ENCODE data around the gene BCL7A.

The BCL7A gene

DNA sequence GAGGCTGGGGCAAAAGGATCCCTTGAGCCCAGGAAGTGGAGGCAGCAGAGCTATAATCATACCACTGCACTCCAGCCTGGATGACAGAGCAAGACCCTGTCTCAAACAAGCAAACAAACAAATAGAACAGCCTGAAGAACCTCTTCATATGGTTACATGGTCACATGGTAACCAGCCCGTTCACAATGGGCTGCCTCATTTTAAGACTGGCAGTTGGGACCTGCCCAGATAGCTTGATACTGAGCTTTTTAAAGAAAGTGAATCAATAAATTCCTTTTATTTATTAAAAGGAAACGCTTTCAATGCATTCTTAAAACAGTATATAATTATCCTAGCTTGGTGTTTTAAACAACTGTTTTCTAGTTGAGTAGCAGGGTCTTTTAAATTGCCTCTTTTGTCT is 67.4 kb downstream of the BCL7A start:
- no peak for DNase-seq (ENCODE audit: low spot score in 2 of 2)
- Mint-ChIP-seq H3K36me3 (peaks cover 14% of the 10 kb centered on the region), H3K9me3 (no peaks in the 10 kb centered on the region), H3K4me3 (no peak overlapping the region), H3K4me1 (peaks cover 33% of the 10 kb centered on the region), H3K27me3 (no peaks in the 10 kb centered on the region), H3K27ac (no peak overlapping the region)
- no peak for ATAC-seq (ENCODE audit: low read depth)

DNA sequence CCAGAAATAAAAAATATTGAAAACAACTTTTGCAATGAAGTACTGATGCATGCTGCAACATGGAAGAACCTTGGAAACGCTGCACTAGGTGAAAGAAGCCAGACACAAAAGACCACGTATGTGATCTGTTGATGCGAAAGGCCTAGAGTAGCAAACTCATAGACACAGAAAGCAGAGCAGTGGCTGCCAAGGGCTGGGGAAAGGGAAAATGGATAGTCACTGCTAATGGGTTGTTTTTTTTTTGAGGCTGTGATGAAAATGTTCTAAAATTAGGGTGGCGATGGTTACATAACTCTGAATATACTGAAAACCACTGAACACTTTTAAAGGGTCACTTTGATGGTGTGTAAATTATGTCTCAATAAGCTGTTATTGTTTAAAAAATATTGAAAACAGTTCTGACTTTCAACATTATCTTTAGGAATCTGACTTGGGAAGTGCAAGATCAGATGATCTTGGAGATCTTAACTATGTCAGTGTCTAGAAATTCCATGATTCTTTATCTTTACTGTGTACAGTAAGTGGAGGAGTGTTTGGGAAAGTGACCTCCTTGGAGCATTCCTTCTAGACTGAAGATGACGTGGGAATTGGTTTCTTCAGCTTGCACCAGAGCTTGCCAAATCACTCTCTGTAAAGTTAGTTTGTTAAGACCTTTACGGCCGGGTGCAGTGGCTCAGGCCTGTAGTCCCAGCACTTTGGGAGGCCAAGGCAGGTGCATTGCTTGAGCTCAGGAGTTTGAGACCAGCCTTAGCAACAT is 69.3 kb downstream of the BCL7A start:
- DNase-seq (ENCODE audit: low spot score in 2 of 2), result no peak
- Mint-ChIP-seq H3K4me1 (peaks cover 26% of the 10 kb centered on the region), H3K9me3 (no peaks in the 10 kb centered on the region), H3K4me3 (no peak overlapping the region), H3K27ac (no peak overlapping the region), H3K27me3 (no peaks in the 10 kb centered on the region), H3K36me3 (peaks cover 9% of the 10 kb centered on the region)
- ATAC-seq (ENCODE audit: low read depth), result no peak

DNA sequence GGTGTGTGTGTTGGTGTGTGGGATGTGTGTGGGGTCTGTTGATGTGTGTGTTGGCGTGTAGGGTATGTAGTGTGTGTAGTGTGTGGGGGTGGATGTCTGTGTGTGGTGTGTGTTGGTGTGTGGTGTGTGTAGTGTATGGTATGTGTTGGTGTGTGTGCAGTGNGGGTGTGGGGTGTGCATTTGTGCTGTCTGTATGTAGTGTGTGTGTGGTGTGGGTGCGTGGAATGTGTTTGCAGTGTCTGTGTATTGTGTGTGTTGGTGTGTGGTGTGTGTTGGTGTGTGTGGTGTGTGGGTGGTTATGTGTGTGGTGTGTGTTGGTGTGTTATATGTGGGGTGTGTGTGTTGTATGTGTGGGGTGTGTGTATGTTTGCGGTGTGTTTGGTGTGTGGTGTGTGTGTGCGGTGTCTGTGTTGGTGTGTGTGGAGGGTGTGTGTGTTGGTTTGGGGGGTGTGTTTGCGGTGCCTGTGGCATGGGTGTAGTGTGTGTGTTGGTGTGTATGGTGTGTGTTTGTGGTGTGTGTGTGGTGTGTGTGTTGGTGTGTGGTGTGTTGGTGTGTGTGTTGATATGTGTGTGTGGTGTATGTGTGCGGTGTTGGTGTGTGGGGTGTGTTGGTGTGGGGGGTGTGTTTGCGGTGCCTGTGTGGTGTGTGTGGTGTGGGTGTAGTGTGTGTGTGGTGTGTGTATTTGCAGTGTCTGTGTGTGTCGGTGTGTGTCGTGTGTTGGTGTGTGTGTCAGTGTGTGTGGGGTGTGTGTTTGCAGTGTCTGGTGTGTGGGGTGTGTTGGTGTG is 71.6 kb downstream of the BCL7A start:
- ATAC-seq (ENCODE audit: low read depth) (no peak), DNase-seq (ENCODE audit: low spot score in 2 of 2) (no peak)
- peaks cover 7% of the 10 kb centered on the region for H3K36me3 Mint-ChIP-seq
- no peaks in the 10 kb centered on the region for H3K9me3 Mint-ChIP-seq
- H3K27me3 Mint-ChIP-seq, result no peaks in the 10 kb centered on the region
- peaks cover 21% of the 10 kb centered on the region for H3K4me1 Mint-ChIP-seq
- H3K4me3 Mint-ChIP-seq, result no peak overlapping the region
- H3K27ac Mint-ChIP-seq, result no peak overlapping the region

DNA sequence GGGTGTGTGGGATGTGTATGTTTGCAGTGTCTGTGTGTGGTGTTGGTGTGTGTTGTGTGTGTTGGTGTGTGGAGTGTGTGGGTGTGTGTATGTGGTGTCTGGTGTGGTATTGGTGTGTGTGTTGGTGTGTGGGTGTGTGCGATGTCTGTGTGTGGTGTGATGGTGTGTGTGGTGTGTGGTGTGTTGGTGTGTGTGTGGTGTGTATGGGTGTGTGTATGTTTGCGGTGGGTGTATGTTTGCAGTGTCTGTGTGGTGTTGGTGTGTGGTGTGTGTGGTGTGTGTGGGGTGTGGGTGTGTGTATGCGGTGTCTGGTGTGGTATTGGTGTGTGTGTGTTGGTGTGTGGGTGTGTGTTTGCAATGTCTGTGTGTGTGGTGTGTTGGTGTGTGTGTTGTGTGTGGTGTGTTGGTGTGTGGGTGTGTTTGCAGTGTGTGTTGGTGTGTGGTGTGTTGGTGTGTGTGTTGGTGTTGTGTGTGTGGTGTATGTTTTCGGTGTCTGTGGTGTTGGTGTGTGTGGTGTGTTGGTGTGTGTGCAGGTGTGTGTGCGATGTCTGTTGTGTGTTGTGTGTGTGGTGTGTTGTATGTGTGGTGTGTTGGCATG is 72.6 kb downstream of the BCL7A start:
- H3K27ac Mint-ChIP-seq, result no peak overlapping the region
- DNase-seq (ENCODE audit: low spot score in 2 of 2), result no peak
- H3K4me3 Mint-ChIP-seq, result no peak overlapping the region
- H3K36me3 Mint-ChIP-seq, result peaks cover 6% of the 10 kb centered on the region
- H3K9me3 Mint-ChIP-seq, result no peaks in the 10 kb centered on the region
- ATAC-seq (ENCODE audit: low read depth), result no peak
- peaks cover 25% of the 10 kb centered on the region for H3K4me1 Mint-ChIP-seq
- H3K27me3 Mint-ChIP-seq, result no peaks in the 10 kb centered on the region

DNA sequence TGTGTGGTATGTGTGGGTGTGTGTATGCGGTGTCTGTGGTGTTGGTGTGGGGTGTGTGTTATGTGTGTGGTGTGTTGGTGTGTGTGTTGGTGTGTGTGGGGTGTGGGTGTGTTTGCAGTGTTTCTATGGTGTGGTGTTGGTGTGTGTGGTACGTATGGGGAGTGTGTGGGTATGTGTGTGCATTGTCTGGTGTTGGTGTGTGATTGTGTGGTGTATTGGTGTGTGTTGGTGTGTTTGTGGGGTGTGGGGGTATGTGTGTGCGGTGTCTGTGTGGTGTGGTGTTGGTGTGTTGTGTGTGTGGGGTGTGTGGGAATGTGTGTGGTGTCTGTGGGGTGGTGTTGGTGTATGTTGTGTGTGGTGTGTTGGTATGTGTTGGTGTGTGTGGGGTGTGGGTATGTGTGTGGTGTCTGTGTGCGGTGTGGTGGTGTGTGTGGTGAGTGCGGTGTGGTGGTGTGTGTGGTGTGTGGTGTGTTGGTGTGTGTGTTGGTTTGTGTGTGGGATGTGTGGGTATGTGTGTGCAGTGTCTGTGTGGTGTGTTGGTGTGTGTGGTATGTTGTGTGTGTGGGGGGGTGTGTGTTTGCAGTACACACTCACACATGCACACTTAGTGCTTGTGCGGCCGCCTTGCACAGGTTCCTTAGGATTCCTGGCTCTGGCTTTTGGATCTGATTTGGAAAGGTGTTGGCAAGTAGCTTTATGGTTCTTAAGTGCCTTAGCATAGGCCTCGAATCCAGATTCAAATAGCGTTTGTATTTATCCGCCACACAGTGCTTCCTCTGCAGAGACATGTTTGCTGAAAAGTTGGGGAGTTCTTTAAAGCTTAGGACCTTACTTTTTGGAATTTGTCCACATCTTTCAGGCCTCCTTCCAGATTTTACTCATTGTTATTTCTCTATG is 73.3 kb downstream of the BCL7A start:
- DNase-seq (ENCODE audit: low spot score in 2 of 2) (no peak), ATAC-seq (ENCODE audit: low read depth) (no peak)
- Mint-ChIP-seq H3K4me3 (no peak overlapping the region), H3K27me3 (no peaks in the 10 kb centered on the region), H3K4me1 (peaks cover 26% of the 10 kb centered on the region), H3K36me3 (peaks cover 6% of the 10 kb centered on the region), H3K27ac (no peak overlapping the region), H3K9me3 (no peaks in the 10 kb centered on the region)

DNA sequence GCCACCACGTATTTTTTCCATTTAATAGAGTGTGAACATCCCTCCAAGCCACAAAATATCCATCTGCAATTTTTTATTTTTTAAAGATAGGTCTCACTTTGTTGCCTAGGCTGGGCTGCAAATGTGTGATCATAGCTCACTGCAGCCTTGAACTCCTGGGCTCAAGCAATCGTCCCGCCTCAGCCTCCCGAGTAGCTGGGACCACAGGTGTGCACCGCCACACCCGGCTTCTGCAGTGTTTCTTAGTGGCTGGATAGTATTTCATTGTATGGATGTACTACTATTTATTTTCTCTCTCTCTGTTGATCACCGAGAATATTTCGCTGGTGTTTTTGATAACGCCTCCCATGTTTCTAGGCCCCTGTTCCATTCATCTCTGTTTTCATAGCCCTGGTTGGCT is 74.3 kb downstream of the BCL7A start:
- Mint-ChIP-seq H3K36me3 (peaks cover 5% of the 10 kb centered on the region), H3K27me3 (no peaks in the 10 kb centered on the region), H3K27ac (peak overlapping the region; percentile 26), H3K4me3 (no peak overlapping the region), H3K9me3 (no peaks in the 10 kb centered on the region), H3K4me1 (peaks cover 30% of the 10 kb centered on the region)
- ATAC-seq (ENCODE audit: low read depth) (no peak), DNase-seq (ENCODE audit: low spot score in 2 of 2) (no peak)

DNA sequence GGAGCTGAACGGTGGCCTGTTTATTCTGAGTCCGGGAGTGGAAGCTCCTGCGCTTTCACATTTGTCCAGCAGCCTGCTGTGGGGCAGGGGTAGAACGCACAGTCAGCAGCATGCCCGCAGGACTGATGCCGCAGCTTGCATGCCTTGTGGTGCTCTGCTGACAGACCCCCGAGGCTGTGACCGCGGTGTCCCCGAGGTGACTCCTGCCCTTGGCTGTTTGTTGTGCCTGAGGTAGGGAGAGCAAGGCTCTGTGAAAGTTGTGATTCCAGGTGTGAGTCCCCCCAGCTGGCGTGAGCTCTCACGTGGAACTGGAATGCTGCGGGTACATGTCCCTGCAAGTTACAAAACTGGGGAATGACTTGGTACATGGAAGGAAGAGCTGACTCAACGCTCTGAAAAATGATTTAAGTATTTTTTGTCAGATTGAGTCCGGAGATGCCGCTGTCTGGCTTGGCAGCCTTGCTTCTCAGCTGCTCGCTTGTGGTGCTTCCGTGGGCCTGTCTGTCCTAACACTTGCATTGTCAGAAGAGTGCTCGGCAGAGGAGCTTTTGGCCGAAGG is 75.0 kb downstream of the BCL7A start:
- peak overlapping the region; percentile 26 for H3K27ac Mint-ChIP-seq
- no peak for ATAC-seq (ENCODE audit: low read depth)

DNA sequence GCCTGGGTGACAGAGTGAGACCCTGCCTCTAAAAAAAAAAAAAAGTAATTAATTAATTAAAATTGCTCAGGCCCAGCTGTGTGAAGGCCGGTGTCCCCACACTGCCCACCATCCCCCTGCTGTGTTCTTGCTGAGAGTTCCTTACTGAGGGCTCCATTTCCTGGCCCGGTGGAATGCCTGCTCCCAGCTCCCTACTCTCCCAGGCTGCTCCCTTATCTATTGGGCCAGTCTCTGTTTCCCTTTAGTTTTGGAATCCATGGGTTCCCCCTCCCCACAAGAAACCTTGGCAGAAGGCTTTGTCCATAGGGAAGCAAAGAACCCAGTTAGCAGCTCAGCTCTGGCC is 75.9 kb downstream of the BCL7A start:
- ATAC-seq (ENCODE audit: low read depth), result no peak
- Mint-ChIP-seq H3K27me3 (no peaks in the 10 kb centered on the region), H3K4me3 (no peak overlapping the region), H3K4me1 (peaks cover 32% of the 10 kb centered on the region), H3K27ac (peak overlapping the region; percentile 32), H3K36me3 (peaks cover 5% of the 10 kb centered on the region), H3K9me3 (no peaks in the 10 kb centered on the region)
- no peak for DNase-seq (ENCODE audit: low spot score in 2 of 2)

More for the DNA sequence above, 75.0 kb downstream of the BCL7A start:
- Mint-ChIP-seq H3K4me1 (peaks cover 32% of the 10 kb centered on the region), H3K9me3 (no peaks in the 10 kb centered on the region), H3K36me3 (peaks cover 5% of the 10 kb centered on the region), H3K27me3 (no peaks in the 10 kb centered on the region), H3K4me3 (no peak overlapping the region)
- DNase-seq (ENCODE audit: low spot score in 2 of 2), result no peak

DNA sequence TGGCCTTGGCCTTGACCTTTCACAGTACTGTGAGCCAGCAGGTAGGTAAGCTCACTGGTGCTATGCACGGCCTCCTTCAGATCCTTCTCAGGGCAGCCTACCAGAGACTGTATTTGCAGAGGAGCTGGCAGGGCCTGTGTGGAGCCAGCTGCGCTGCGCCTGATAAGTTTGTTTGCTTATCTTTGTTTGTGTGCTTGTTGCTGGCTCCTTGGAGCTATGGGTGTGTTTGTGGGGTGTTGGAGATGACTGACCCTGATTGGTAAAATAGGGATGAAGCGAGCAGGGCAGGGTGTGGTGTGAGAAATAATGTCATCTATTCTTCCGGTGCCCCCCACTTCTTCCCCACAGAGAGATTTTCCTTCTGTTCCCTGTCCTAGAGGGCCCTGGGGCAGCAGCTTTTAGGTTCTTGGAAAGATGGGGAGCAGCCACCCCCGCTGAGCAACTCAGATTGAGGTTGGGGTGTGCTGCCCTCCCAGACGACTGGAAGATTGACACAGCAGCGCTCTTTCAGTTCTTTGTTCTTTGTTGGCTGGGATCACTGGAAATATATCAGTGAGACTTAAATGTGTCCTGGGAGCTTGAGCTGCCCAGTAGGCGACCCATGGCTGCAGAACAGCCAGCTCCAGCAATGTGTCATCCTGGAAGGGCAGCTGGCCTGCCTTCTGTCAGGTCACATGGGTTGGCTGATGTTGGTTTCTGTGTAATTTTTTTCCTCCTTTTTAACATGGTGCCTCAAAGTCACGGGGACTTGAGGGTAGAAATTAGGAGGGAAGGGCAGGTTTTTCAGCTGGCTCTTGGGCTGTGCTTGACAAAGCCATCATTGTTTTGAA is 76.5 kb downstream of the BCL7A start:
- no peak for ATAC-seq (ENCODE audit: low read depth)
- Mint-ChIP-seq H3K4me3 (no peak overlapping the region), H3K9me3 (no peaks in the 10 kb centered on the region), H3K27ac (peak overlapping the region; percentile 32), H3K36me3 (peaks cover 5% of the 10 kb centered on the region), H3K4me1 (peaks cover 32% of the 10 kb centered on the region), H3K27me3 (no peaks in the 10 kb centered on the region)
- no peak for DNase-seq (ENCODE audit: low spot score in 2 of 2)

DNA sequence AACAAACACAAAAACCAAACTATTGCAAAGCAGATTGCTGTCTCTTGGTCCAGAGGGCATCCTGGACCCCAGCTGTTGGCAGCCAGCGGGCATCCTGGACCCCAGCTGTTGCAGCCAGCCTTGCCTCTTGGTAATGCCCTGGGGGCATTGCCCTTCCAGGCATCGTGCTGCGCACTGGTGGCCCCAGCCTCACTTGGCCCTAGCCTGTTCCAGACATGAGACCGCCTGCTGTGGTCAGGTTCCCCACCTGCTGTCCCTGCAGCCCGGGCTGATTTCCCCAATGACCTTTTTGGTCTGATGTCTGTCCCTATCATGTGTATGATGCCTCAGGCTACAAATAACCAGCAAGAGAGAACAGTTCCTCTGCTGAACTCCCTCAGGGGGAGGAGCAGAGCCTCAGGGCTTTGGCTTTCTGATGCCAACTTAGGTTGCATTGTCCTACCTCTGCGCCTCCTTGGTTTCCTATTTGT is 77.6 kb downstream of the BCL7A start:
- Mint-ChIP-seq H3K4me1 (peaks cover 36% of the 10 kb centered on the region), H3K27ac (peak overlapping the region; percentile 73), H3K9me3 (no peaks in the 10 kb centered on the region), H3K36me3 (peaks cover 6% of the 10 kb centered on the region), H3K4me3 (peak overlapping the region; percentile 32), H3K27me3 (no peaks in the 10 kb centered on the region)
- DNase-seq (ENCODE audit: low spot score in 2 of 2) (no peak), ATAC-seq (ENCODE audit: low read depth) (no peak)

DNA sequence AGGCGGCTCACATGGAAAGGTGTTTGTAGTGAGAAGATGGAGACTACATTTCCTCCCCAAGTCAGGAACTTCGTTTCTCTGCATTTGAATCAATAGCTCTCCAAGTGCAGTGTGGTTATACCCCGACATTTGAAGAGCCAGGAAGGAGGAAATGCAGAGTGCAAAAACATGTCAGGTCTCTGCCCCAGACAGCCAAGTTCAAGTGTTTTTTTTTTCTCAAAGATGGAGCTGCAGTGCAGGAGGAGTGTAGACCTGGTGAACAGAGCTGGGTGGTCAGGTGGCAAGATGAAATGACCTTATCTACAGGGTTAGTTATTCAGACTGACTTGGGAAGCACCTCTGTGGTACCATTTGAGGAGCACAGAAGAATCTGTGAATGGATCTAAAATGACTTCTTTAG is 78.2 kb downstream of the BCL7A start:
- Mint-ChIP-seq H3K4me3 (peak overlapping the region; percentile 32), H3K36me3 (peaks cover 8% of the 10 kb centered on the region), H3K9me3 (no peaks in the 10 kb centered on the region), H3K4me1 (peaks cover 38% of the 10 kb centered on the region), H3K27me3 (no peaks in the 10 kb centered on the region), H3K27ac (peak overlapping the region; percentile 73)
- ATAC-seq (ENCODE audit: low read depth) (no peak), DNase-seq (ENCODE audit: low spot score in 2 of 2) (no peak)

DNA sequence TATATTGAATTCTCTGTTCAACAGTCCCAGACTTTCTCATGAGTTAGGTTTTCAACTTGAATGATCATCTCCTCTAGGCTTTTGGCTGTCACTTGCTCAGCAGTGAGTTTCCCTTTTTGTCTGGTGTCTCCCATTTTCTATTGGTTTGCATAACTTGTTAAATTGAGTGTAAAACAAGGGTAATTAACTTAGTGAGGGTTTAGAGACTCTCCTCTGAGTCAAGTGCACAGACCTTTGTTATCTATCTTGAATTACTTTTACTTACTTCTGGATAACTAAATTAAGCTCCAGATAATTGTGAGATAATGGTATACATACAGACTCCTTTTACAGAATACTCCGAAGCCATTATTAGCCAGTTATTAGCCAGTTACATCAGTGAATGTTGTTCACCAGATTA is 78.9 kb downstream of the BCL7A start:
- Mint-ChIP-seq H3K27me3 (no peaks in the 10 kb centered on the region), H3K9me3 (no peaks in the 10 kb centered on the region), H3K27ac (no peak overlapping the region), H3K36me3 (peaks cover 9% of the 10 kb centered on the region), H3K4me1 (peaks cover 40% of the 10 kb centered on the region), H3K4me3 (no peak overlapping the region)
- ATAC-seq (ENCODE audit: low read depth) (no peak), DNase-seq (ENCODE audit: low spot score in 2 of 2) (no peak)

DNA sequence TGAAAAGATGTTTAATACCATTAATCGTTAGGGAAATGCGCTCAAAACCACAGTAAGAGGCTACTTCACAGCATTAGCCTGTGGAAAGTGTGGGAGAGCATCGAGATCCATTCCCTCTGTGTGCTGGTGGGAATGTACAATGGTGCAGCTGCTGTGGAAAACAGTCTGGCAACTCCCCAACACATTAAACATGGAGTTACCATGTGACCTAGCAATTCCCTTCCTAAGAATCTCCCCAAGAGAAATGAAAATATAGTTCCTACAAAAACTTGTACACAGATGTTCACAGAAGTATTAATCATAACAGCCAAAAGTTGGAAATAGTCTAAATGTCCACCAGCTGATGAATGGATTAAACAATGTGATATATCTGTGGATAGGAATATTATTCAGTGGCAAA is 80.6 kb downstream of the BCL7A start:
- H3K4me3 Mint-ChIP-seq, result no peak overlapping the region
- H3K27me3 Mint-ChIP-seq, result no peaks in the 10 kb centered on the region
- no peak overlapping the region for H3K27ac Mint-ChIP-seq
- H3K36me3 Mint-ChIP-seq, result peaks cover 9% of the 10 kb centered on the region
- H3K9me3 Mint-ChIP-seq, result no peaks in the 10 kb centered on the region
- no peak for ATAC-seq (ENCODE audit: low read depth)
- H3K4me1 Mint-ChIP-seq, result peaks cover 49% of the 10 kb centered on the region
- no peak for DNase-seq (ENCODE audit: low spot score in 2 of 2)
